OCI-LY7 (cell line): ENCODE results near the gene EBF3. TPM values are rescaled to one million over a fixed set of nuclear protein-coding genes. Genes with fewer than 3 reads are reported as not detected.

Source experiments
- BruUV-seq: library from RNA; stranded (reverse); fragments of 400-500 nt; replicated peaks from 2 replicates; lab custom pipeline; 2021; lab: Mats Ljungman, UMichigan
- CTCF ChIA-PET: fragments of 300-600 bp; sonication (Branson Sonifier 250); formaldehyde crosslinking; loops from one replicate; lab custom pipeline; 2022; ENCODE audit warnings: antibody characterized with exemption; ENCODE audit not compliant: unreplicated experiment; lab: Charles Lee
- POLR2A ChIA-PET: fragments of 300-600 bp; sonication (Branson Sonifier 250); formaldehyde crosslinking; loops from one replicate; lab custom pipeline; 2022; ENCODE audit warnings: antibody characterized with exemption; lab: Charles Lee
- DNase-seq: peaks from one replicate; pipeline ENCODE4 v3.0.0-alpha.2; 2015; ENCODE audit warnings: low spot score
- H2AFZ ChIP-seq: fragments of 200-600 bp; sonication (generic), shearing (Covaris generic); 2 replicates; pipeline ENCODE4 v1.6.1; 2014; ENCODE audit warnings: mild to moderate bottlenecking, antibody characterized with exemption, low read length, moderate library complexity
- H3K27ac ChIP-seq: fragments of 200-600 bp; sonication (generic); 2 replicates; pipeline ENCODE4 v1.5.1; 2014; ENCODE audit warnings: mixed run types, low read depth, mild to moderate bottlenecking, moderate library complexity, low read length, inconsistent platforms; ENCODE audit not compliant: poor library complexity, severe bottlenecking
- H3K36me3 ChIP-seq: fragments of 200-600 bp; sonication (generic); 2 replicates; pipeline ENCODE4 v1.6.1; 2014; ENCODE audit warnings: mild to moderate bottlenecking, antibody characterized with exemption, low read length, moderate library complexity, mixed read lengths; ENCODE audit not compliant: insufficient read depth
- H3K4me1 ChIP-seq: fragments of 200-600 bp; sonication (generic); 2 replicates; pipeline ENCODE4 v1.5.1; 2014; ENCODE audit warnings: mild to moderate bottlenecking, low read length; ENCODE audit not compliant: insufficient read depth, poor library complexity, severe bottlenecking
- H3K4me2 ChIP-seq: fragments of 200-600 bp; sonication (generic); 2 replicates; pipeline ENCODE4 v1.6.1; 2014; ENCODE audit warnings: mild to moderate bottlenecking, low read length
- H3K4me3 ChIP-seq: fragments of 200-600 bp; sonication (generic); 2 replicates; pipeline ENCODE4 v1.5.1; 2014; ENCODE audit warnings: mild to moderate bottlenecking, low read depth, low read length; ENCODE audit not compliant: poor library complexity, severe bottlenecking
- H3K79me2 ChIP-seq: fragments of 200-600 bp; sonication (generic); 2 replicates; pipeline ENCODE4 v1.6.1; 2016; ENCODE audit warnings: low read depth, mild to moderate bottlenecking, low read length, moderate library complexity, mixed read lengths; ENCODE audit not compliant: insufficient read depth
- H3K9me2 ChIP-seq: fragments of 200-600 bp; sonication (generic); 2 replicates; pipeline ENCODE4 v1.6.1; 2016; ENCODE audit warnings: mild to moderate bottlenecking, low read length, mixed read lengths; ENCODE audit not compliant: insufficient read depth
- H3K9me3 ChIP-seq: fragments of 200-600 bp; sonication (generic); 2 replicates; pipeline ENCODE4 v1.6.1; 2014; ENCODE audit warnings: mild to moderate bottlenecking, mixed run types, low read length, mixed read lengths
- H4K20me1 ChIP-seq: fragments of 200-600 bp; sonication (generic); 2 replicates; pipeline ENCODE4 v1.6.1; 2014; ENCODE audit warnings: mild to moderate bottlenecking, antibody characterized with exemption, low read length, moderate library complexity, mixed read lengths; ENCODE audit not compliant: insufficient read depth
- EZH2phosphoT487 ChIP-seq: fragments of 200-600 bp; sonication (generic); IDR thresholded peaks from 2 replicates; pipeline ENCODE4 v1.6.1; 2018; ENCODE audit warnings: low read depth, borderline replicate concordance, mild to moderate bottlenecking, mixed run types, antibody characterized with exemption, low read length, moderate library complexity, mixed read lengths
- intact Hi-C: fragments of 100-400 bp; cut with micrococcal nuclease; formaldehyde crosslinking; loops from one replicate; pipeline ENCODE4 v1.10.0; 2022; ENCODE audit not compliant: unreplicated experiment
- total RNA-seq, 2 experiments: library from RNA; depleted of rRNA in 1 of 2; stranded (reverse); fragments of >200 nt in 1 of 2; shearing (Covaris generic) in 1 of 2; gene quantifications; 2 replicates each; pipeline ENCODE4 v1.2.3, GENCODE V29; 2014 to 2022
- TF ChIP-seq, protein P1 (sequence below): fragments of 200-600 bp; sonication (generic); conservative IDR thresholded peaks from 2 replicates; pipeline ENCODE4 v1.5.1; 2014; ENCODE audit warnings: mild to moderate bottlenecking, antibody characterized with exemption, low read length, moderate library complexity, mixed read lengths

EBF3 gene
- total RNA-seq, 2 experiments from 2014 or later = not detected

DNA sequence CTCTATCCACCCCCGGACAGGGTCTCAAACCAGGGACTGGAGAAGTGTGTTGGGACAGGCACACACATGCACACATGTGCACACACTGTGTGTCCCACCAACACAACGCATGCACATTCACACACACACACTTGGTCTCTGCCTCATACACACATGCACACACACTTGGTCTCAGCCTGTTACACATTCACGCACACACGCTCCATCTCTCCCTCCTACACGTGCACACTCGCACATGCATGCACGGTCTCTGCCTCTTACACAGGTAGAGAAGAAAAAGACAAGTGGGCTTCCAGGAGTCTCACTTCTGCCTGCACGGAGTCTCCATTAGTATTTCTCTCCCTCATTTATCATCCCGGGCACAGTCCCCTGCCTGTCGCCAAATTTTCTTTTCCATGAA is 171.2 kb downstream of the EBF3 start:
- H3K79me2 ChIP-seq = no peaks in the 10 kb centered on the region
- H3K4me3 ChIP-seq = no peak overlapping the region
- no peak for DNase-seq
- H3K27ac ChIP-seq = no peak overlapping the region
- H4K20me1 ChIP-seq = no peaks in the 10 kb centered on the region
- no peak overlapping the region for H3K4me2 ChIP-seq
- no peak overlapping the region for H2AFZ ChIP-seq
- intact Hi-C loops = no loop called here
- H3K9me3 ChIP-seq = no peaks in the 10 kb centered on the region
- no peaks in the 10 kb centered on the region for H3K36me3 ChIP-seq
- no peaks in the 10 kb centered on the region for H3K4me1 ChIP-seq
- no peaks in the 10 kb centered on the region for H3K9me2 ChIP-seq
- no peak for TF ChIP-seq EZH2phosphoT487
- TF ChIP-seq, protein P1, sequence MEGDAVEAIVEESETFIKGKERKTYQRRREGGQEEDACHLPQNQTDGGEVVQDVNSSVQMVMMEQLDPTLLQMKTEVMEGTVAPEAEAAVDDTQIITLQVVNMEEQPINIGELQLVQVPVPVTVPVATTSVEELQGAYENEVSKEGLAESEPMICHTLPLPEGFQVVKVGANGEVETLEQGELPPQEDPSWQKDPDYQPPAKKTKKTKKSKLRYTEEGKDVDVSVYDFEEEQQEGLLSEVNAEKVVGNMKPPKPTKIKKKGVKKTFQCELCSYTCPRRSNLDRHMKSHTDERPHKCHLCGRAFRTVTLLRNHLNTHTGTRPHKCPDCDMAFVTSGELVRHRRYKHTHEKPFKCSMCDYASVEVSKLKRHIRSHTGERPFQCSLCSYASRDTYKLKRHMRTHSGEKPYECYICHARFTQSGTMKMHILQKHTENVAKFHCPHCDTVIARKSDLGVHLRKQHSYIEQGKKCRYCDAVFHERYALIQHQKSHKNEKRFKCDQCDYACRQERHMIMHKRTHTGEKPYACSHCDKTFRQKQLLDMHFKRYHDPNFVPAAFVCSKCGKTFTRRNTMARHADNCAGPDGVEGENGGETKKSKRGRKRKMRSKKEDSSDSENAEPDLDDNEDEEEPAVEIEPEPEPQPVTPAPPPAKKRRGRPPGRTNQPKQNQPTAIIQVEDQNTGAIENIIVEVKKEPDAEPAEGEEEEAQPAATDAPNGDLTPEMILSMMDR = no peak
- ChIA-PET CTCF (no interaction called here), POLR2A (interaction anchor here (0.6 kb wide), 1 partner anchor 740 kb away, joined by 3 read pairs; no protein-coding TSS in a partner anchor)
- no TSS peak for BruUV-seq

DNA sequence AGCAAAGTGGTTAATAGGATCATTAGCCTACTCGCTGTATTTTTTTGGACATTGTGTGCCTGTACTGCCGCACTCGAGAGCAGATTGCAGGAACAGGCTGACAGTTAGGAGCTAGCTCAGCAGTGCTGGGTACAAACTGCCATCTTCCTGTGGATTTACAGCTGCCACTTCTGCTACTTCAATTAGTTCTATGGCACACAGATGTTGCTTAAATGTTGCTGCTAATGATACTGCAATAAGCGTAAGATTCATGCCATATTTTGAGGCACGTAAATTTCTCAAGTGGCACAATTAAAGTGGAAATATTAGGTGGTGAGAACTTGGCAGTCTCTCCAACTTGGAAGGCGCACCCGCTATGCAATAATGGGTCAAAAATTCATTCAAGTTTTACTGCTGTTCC is 171.9 kb downstream of the EBF3 start:
- Histone ChIP-seq H3K4me3 (no peak overlapping the region), H3K4me1 (no peaks in the 10 kb centered on the region), H3K4me2 (no peak overlapping the region), H3K36me3 (no peaks in the 10 kb centered on the region), H4K20me1 (no peaks in the 10 kb centered on the region), H3K79me2 (no peaks in the 10 kb centered on the region), H3K9me3 (no peaks in the 10 kb centered on the region), H3K9me2 (no peaks in the 10 kb centered on the region), H3K27ac (no peak overlapping the region), H2AFZ (no peak overlapping the region)
- no TSS peak for BruUV-seq
- POLR2A ChIA-PET = no interaction called here
- TF ChIP-seq, protein P1 = no peak
- TF ChIP-seq EZH2phosphoT487 = no peak
- DNase-seq = no peak
- CTCF ChIA-PET = no interaction called here
- intact Hi-C loops = no loop called here

DNA sequence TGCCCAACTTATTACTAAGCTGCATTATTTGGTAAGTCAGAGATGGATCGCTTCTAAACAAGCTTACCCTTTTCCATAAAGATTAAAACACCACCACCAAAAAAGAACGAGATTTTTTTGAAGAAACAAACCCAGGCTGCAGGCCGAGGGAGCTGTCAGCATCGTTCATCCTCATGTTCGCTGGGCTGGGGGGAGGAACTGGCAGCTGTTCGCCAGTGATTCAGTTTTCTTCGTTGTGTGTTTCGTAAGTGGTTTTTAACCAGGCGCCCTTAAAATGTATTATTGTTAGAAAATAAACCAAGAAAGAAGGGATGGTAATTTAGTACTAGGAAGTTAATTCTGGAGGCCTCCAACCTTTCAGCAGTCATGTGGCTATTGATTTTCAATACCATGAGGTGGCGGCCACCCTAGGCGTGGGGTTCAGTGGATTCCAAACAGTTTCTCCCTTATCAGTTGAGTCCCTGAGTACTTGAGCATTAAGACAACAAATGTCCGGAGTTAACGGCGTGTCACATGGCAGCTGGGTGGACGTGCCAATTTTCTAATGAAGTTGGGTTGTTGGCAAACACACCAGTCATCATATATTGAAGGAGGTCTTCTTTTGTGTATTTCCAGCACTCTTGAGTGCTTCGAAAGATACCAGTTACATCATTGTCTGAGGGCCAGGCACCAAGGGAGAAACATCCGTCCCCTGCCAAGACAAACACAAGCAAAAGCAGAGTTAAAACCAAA is 173.2 kb downstream of the EBF3 start:
- H3K4me3 ChIP-seq = no peak overlapping the region
- no peaks in the 10 kb centered on the region for H3K4me1 ChIP-seq
- no peaks in the 10 kb centered on the region for H4K20me1 ChIP-seq
- DNase-seq = no peak
- H3K27ac ChIP-seq = no peak overlapping the region
- no peaks in the 10 kb centered on the region for H3K9me3 ChIP-seq
- no peaks in the 10 kb centered on the region for H3K79me2 ChIP-seq
- ChIA-PET CTCF (no interaction called here), POLR2A (interaction anchor here (1.2 kb wide), 1 partner anchor 10 kb away, joined by 5 read pairs; no protein-coding TSS in a partner anchor)
- H2AFZ ChIP-seq = no peak overlapping the region
- no peaks in the 10 kb centered on the region for H3K9me2 ChIP-seq
- TF ChIP-seq, protein P1 = no peak
- no peak for TF ChIP-seq EZH2phosphoT487
- BruUV-seq = no TSS peak
- H3K36me3 ChIP-seq = no peaks in the 10 kb centered on the region
- H3K4me2 ChIP-seq = no peak overlapping the region
- intact Hi-C loops = no loop called here
